Measurements from ENCODE around the gene AURKA.
"Not testable (repeated sequence)": the region's sequence is repeated elsewhere in the genome, so short reads cannot be mapped to it uniquely, and the experiment has no call there.

Gene AURKA

DNA sequence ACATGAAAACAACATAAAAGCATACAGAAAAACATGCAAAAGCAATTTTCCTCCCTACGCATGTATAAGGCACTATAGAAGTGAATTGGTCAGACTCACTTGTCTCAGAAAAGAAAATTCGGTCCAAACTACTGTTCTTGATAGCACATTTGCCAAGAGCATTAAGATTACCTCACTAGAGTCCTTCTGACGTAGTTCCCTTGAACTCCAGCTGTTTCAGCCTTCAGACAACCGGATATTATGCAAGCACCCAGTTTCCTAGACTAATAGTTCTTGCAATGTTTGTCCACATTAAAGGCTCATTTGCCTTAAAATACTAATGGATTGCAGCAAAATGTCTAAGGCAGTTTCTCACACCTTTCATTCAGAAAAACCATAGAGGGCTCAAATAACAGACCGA lies 17.5 kb upstream of the AURKA start:
- DNase-seq (ENCODE audit: low read depth) = no peak
- no peak for TF ChIP-seq CTCF (IDR thresholded peaks at IDR 0.05; ENCODE audit: control insufficient read depth, insufficient read depth, low read depth, low read length, missing control alignments)

DNA sequence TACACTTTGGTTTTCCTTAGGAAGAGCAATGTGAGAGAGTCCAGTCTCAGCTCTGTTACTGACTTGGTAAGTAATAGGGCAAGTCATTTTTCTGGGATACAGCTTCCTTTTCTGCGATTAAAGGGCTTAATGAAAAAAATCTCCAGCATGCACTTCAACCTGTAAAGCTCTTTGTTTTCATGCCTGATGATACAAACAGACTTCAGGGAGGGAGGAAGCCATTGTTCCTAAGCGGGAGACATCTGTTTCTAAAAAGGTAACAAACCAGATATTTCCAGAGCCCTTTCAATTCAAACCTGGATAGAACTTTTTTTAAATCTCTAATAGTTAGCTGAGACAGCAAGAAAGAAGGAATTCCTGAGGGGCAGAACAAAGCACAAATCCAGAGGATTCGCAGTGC lies 14.9 kb upstream of the AURKA start:
- H3K4me3 ChIP-seq (ENCODE audit: control insufficient read depth, low read depth, low read length) = no peak overlapping the region
- TF ChIP-seq CTCF (IDR thresholded peaks at IDR 0.05; ENCODE audit: control insufficient read depth, insufficient read depth, low read depth, low read length, missing control alignments) = no peak
- DNase-seq (ENCODE audit: low read depth) = no peak

More for the DNA sequence above, 17.5 kb upstream of the AURKA start:
- H3K4me3 ChIP-seq (ENCODE audit: control insufficient read depth, low read depth, low read length) = no peak overlapping the region

GRCh38 chr20:56405356-56405755 lies 13.3 kb upstream of the AURKA start:
- H3K4me3 ChIP-seq (ENCODE audit: control insufficient read depth, low read depth, low read length); DNase-seq (ENCODE audit: low read depth): not testable (repeated sequence)

- no peak for TF ChIP-seq CTCF (IDR thresholded peaks at IDR 0.05; ENCODE audit: control insufficient read depth, insufficient read depth, low read depth, low read length, missing control alignments)
- DNase-seq (ENCODE audit: low read depth) = no peak
- H3K4me3 ChIP-seq (ENCODE audit: control insufficient read depth, low read depth, low read length) = no peak overlapping the region
Observed at GRCh38 chr20:56403465-56403864, 11.4 kb upstream of the AURKA start.

- H3K4me3 ChIP-seq (ENCODE audit: control insufficient read depth, low read depth, low read length) = no peak overlapping the region
- peak; percentile 82 for TF ChIP-seq CTCF (IDR thresholded peaks at IDR 0.05; ENCODE audit: control insufficient read depth, insufficient read depth, low read depth, low read length, missing control alignments)
- DNase-seq (ENCODE audit: low read depth) = peak; percentile 46
Observed at GRCh38 chr20:56400001-56400640, 8.1 kb upstream of the AURKA start.

GRCh38 chr20:56395166-56395565 lies 3.2 kb upstream of the AURKA start:
- no peak overlapping the region for H3K4me3 ChIP-seq (ENCODE audit: control insufficient read depth, low read depth, low read length)
- DNase-seq (ENCODE audit: low read depth) = no peak
- no peak for TF ChIP-seq CTCF (IDR thresholded peaks at IDR 0.05; ENCODE audit: control insufficient read depth, insufficient read depth, low read depth, low read length, missing control alignments)

DNA sequence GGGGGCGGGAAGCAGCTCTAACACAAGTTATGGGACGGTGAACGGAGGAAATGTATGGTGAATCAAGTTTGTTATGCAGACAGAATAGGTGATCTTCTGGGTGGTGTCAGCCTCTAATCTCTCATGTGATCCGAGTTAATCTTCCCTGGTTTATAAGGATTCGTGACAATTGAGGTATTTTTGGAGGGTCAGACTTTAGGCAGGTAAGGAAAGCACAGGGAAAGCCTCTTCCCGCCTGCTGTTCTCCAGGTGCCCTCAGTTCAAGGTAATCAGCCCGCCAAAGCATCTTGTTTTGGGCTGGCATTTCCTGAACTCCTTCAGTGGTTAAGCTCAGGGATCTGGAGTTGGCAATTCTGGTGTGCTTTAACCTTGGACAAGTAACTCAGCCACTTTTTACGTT lies 1.6 kb upstream of the AURKA start:
- no peak for DNase-seq (ENCODE audit: low read depth)
- peak overlapping the region; percentile 89 for H3K4me3 ChIP-seq (ENCODE audit: control insufficient read depth, low read depth, low read length)
- no peak for TF ChIP-seq CTCF (IDR thresholded peaks at IDR 0.05; ENCODE audit: control insufficient read depth, insufficient read depth, low read depth, low read length, missing control alignments)

Measured in AG09309 (cell line).